GM19025 (cell line): ENCODE data around the gene HSPB1.
A peak's percentile ranks its signal among the peaks of the same experiment; 100 is the strongest.
"Not testable (repeated sequence)": the region's sequence is repeated elsewhere in the genome, so short reads cannot be mapped to it uniquely, and the experiment has no call there.

Experiments
- ATAC-seq: cut with Tn5 transposase; IDR thresholded peaks from one replicate; pipeline ENCODE4 v1.9.1; 2021; ENCODE audit warnings: mild to moderate bottlenecking, low read depth, moderate library complexity; ENCODE audit not compliant: unreplicated experiment

Gene HSPB1

DNA sequence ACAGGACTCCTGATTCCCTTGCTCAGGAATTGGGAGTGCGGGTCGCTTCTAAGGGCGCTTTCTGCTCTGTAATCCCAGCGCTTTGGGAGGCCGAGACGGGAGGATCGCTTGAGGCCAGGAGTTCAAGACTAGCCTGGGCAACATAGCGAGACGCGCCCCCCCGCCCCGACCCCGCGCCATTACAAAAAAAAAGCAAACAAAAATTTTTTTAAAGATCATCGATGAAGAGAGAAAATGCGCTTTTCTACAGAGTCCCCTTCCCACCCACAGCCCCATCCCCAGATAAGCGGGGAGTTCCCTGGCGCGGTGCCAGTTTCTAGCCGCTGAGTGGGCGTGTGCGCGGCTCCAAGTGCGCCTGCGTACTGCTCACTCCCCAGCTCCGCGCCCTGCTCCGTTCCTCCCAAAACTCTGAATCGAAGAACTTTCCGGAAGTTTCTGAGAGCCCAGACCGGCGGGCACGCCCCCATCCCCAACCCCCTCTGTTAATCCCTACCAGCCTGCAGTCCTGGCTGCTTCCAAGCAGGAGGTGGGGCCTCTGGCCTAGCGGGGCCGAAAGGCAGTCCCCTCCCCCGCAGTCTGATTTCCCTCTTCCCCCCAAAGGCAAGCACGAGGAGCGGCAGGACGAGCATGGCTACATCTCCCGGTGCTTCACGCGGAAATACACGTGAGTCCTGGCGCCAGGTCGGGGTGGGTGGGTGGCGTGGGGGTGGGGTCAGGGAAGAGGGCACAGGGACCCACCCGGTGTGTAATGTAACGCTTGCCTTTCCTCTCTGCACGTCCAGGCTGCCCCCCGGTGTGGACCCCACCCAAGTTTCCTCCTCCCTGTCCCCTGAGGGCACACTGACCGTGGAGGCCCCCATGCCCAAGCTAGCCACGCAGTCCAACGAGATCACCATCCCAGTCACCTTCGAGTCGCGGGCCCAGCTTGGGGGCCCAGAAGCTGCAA, 1.0 kb downstream of the HSPB1 start:
- ATAC-seq = peak; percentile 36

- no peak for ATAC-seq
Observed at GRCh38 chr7:76304888-76305375, 2.5 kb downstream of the HSPB1 start.

DNA sequence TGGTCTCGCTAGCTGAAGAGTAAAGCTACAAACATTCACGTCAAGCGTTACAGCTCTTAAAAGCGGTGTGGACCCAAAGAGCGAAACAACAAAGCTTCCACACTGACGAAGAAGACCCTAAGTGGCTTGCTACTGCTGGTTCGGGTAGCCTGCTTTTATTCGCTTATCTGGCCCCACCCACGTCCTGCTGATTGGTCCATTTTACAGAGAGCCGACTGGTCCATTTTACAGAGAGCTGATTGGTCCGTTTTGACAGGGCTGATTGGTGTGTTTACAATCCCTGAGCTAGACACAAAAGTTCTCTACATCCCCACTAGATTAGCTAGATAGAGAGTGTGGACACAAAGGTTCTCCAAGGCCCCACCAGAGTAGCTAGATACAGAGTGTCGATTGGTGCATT, 6.4 kb downstream of the HSPB1 start:
- ATAC-seq = not testable (repeated sequence)

GRCh38 chr7:76309341-76310101, 7.0 kb downstream of the HSPB1 start:
- not testable (repeated sequence) for ATAC-seq

DNA sequence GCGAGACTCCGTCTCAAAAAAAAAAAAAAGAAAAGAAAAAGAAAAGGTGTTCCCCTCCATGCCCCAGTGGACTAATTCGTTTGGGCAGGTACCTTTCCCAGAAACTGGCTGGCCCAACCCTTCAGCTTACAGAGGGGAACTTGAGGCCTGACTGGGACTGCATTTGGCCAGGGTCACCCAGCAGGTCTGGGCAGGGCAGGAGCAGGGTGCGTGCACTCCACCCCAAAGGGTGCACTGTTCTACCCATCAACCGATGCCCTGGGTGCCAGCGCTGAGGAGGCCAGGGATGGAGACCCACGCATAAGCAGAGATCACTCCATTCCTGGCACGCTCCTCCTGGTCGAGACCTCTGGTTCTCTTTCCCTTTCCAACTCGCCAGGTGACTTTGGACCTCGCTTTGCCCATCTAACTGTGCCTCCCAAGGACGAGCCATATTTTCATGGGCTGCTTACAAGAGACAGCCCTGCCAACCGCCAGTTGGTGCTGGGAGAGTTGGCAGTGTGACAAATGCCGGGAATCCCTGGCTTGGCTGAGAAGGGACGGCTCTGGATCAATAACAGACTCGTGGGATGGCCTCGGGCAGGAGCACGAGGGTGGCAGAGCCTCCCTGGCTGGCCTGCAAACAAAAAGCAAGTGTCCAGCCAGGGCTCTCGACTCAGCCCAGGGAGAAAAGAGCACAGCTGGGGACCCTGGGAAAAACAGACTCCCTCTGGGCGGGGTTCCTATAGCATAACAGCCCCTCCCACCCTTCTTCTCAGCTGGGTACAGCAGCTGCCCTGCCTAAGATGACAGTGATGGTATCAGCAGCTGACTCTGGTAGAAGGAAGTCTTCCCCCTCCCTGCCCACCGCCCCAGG, 7.9 kb downstream of the HSPB1 start:
- no peak for ATAC-seq

DNA sequence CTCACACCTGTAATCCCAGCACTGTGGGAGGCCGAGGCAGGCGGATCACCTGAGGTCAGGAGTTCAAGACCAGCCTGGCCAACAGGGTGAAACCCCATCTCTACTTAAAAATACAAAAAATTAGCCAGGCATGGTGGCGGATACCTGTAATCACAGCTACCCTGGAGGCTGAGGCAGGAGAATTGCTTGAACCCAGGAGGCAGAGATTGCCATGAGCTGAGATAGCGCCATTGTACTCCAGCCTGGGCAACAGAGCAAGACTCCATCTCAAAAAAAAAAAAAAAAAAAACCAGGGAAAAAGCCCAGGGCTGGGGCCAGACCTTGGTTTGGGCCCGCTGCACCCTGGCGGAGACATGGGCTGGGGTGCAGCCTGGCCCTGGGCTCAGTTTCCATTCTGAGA, 9.4 kb downstream of the HSPB1 start:
- not testable (repeated sequence) for ATAC-seq

- no peak for ATAC-seq
Observed at GRCh38 chr7:76314042-76314721, 11.7 kb downstream of the HSPB1 start.

GRCh38 chr7:76314740-76315139, 12.3 kb downstream of the HSPB1 start:
- not testable (repeated sequence) for ATAC-seq

DNA sequence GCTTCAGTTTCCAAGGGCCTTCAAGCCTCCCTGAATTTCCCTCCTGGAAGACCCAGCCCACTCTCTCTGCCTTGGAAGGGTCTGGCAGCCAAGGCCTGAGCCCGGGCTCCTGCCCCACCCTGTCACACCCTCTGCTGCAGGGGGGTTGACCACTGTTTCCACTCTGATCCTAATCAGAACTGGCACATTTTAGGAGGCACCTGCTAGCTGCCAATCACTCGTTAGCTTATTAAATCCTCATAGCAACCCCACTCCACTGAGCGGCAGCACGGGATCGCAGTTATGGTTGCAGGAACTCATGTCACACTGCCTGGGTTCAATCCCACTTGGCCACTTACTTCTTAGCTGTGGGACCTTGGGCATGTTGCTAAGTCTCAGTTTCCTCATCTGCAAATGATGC, 12.9 kb downstream of the HSPB1 start:
- no peak for ATAC-seq

- no peak for ATAC-seq
Observed at GRCh38 chr7:76316984-76317781, 14.7 kb downstream of the HSPB1 start.

GRCh38 chr7:76317782-76318487, 15.5 kb downstream of the HSPB1 start:
- peak; percentile 90 for ATAC-seq

DNA sequence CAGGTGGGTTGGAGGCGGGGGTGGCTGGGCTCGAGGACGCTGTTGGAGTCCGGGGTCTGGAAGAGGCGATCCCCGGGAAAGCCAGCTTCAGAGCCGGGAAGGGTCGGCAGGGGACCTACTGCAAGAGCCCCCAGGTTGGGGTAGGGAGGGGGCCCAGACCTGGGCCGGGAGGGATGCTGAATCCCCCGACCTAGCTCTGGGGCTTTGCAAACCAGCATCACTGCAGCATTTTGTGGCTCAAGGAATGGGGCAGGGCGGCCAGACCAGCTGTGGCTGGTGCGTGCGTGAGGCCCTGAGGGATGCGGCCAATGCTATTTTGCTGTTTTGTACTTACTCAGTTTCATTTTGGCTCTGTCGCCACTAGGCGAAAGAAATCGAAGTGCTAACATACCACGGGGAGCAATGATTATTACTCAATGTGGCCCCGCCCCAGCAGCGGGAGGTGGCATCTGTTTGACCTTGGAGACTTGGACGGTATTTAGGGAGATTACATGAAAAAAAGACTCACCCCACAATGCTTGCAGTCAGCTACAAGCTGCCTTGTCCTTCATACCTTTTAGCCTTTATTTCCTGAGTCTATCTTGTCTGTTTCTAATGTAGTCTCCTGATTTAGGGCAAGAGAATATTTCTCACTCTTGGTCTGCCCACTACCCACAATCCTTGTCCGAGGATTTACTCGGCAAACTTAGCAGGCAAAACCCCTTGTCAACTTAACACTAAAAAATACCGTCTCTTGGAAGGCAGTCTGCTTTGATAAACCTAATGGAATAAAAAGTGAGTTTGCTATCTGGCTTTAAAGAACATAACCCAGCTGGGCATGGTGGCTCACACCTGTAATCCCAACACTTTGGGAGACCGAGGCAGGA, 16.2 kb downstream of the HSPB1 start:
- ATAC-seq = peak; percentile 33

- ATAC-seq = no peak
Observed at GRCh38 chr7:76325092-76325491, 22.6 kb downstream of the HSPB1 start.

DNA sequence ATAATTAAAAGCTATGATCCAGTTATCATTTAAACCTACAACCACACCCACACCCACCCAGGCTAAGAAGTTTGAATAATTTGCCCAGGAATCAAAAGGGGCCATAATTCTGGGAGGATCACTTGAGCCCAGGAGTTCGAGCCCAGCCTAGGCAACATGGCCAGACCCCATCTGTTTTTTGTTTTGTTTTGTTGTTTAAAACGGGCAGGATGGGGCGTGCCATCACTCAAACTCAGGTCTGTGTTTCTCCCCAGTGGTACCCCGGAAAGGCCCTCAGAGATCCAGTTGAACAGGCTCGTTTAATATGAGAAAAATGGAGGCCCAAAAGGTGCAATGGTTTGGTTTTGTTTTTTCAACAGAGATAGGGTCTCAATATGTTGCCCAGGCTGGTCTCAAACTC, 23.3 kb downstream of the HSPB1 start:
- ATAC-seq = no peak

- ATAC-seq = no peak
Observed at GRCh38 chr7:76326646-76327233, 24.3 kb downstream of the HSPB1 start.

DNA sequence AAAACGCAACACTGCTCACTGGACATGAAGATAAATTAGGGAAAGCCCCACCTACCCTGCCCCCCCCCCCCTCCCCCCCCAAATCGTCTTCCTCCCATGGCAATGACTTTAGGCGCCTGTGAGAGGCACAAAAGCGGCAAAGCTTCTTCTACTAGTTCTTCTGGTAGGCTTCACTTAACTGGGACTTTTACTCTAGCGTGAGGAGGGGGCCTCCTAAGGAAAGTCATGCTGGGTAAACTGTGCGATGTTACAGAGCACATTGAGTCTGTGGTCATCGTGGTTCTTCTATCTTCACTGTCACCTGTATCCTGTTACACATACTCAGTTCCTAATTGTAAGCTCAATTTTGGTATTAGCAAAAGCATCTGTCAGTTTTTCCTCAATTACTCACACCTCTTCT, 25.1 kb downstream of the HSPB1 start:
- no peak for ATAC-seq

- no peak for ATAC-seq
Observed at GRCh38 chr7:76328389-76328788, 25.9 kb downstream of the HSPB1 start.
